Measurements from ENCODE around the gene ZNF76. TPM values are rescaled to one million over a fixed set of nuclear protein-coding genes. Genes with fewer than 3 reads are reported as not detected.

The ZNF76 gene
- total RNA-seq, 2 experiments from 2014 or later: 31.0 to 59.5 TPM

- H3K36me3 ChIP-seq (ENCODE audit: insufficient read depth, low read length): no peaks in the 10 kb centered on the region
- H3K4me2 ChIP-seq (ENCODE audit: low read length): no peak overlapping the region
- CTCF ChIA-PET (ENCODE audit: unreplicated experiment): no interaction called here
- no TSS peak for BruUV-seq (replicated peaks)
- intact Hi-C loops (cut with micrococcal nuclease; ENCODE audit: unreplicated experiment): no loop called here
- no peaks in the 10 kb centered on the region for H3K79me2 ChIP-seq (ENCODE audit: insufficient read depth, low read depth, low read length)
- TF ChIP-seq EZH2phosphoT487 (IDR thresholded peaks at IDR 0.05; ENCODE audit: borderline replicate concordance, low read depth, low read length) (no peak), CTCF (conservative IDR thresholded peaks at IDR 0.05; ENCODE audit: low read length) (no peak)
- no peak overlapping the region for H3K4me3 ChIP-seq (ENCODE audit: low read depth, low read length, poor library complexity, severe bottlenecking)
- H3K9me3 ChIP-seq (ENCODE audit: low read length): no peaks in the 10 kb centered on the region
- H2AFZ ChIP-seq (ENCODE audit: low read length): no peak overlapping the region
- DNase-seq (ENCODE audit: low spot score): no peak
- H3K4me1 ChIP-seq (ENCODE audit: insufficient read depth, low read length, poor library complexity, severe bottlenecking): no peaks in the 10 kb centered on the region
- no peaks in the 10 kb centered on the region for H3K9me2 ChIP-seq (ENCODE audit: insufficient read depth, low read length)
- H3K27ac ChIP-seq (ENCODE audit: low read depth, low read length, poor library complexity, severe bottlenecking): no peak overlapping the region
- POLR2A ChIA-PET: no interaction called here
- no peaks in the 10 kb centered on the region for H4K20me1 ChIP-seq (ENCODE audit: insufficient read depth, low read length)
These were observed 29.0 kb upstream of the ZNF76 start for GRCh38 chr6:35230498-35230897.

- Histone ChIP-seq H3K9me2 (ENCODE audit: insufficient read depth, low read length) (no peaks in the 10 kb centered on the region), H2AFZ (ENCODE audit: low read length) (no peak overlapping the region), H3K9me3 (ENCODE audit: low read length) (no peaks in the 10 kb centered on the region), H3K4me3 (ENCODE audit: low read depth, low read length, poor library complexity, severe bottlenecking) (no peak overlapping the region), H4K20me1 (ENCODE audit: insufficient read depth, low read length) (no peaks in the 10 kb centered on the region), H3K27ac (ENCODE audit: low read depth, low read length, poor library complexity, severe bottlenecking) (no peak overlapping the region), H3K36me3 (ENCODE audit: insufficient read depth, low read length) (no peaks in the 10 kb centered on the region), H3K4me1 (ENCODE audit: insufficient read depth, low read length, poor library complexity, severe bottlenecking) (no peaks in the 10 kb centered on the region), H3K79me2 (ENCODE audit: insufficient read depth, low read depth, low read length) (no peaks in the 10 kb centered on the region), H3K4me2 (ENCODE audit: low read length) (no peak overlapping the region)
- ChIA-PET CTCF (ENCODE audit: unreplicated experiment) (no interaction called here), POLR2A (no interaction called here)
- no peak for DNase-seq (ENCODE audit: low spot score)
- TF ChIP-seq EZH2phosphoT487 (IDR thresholded peaks at IDR 0.05; ENCODE audit: borderline replicate concordance, low read depth, low read length) (no peak), CTCF (conservative IDR thresholded peaks at IDR 0.05; ENCODE audit: low read length) (no peak)
- intact Hi-C loops (cut with micrococcal nuclease; ENCODE audit: unreplicated experiment): no loop called here
- no TSS peak for BruUV-seq (replicated peaks)
These were observed 28.6 kb upstream of the ZNF76 start for GRCh38 chr6:35230950-35231349.

GRCh38 chr6:35231563-35231962, 28.0 kb upstream of the ZNF76 start:
- H3K9me2 ChIP-seq (ENCODE audit: insufficient read depth, low read length): no peaks in the 10 kb centered on the region
- H3K27ac ChIP-seq (ENCODE audit: low read depth, low read length, poor library complexity, severe bottlenecking): no peak overlapping the region
- no TSS peak for BruUV-seq (replicated peaks)
- ChIA-PET POLR2A (interaction anchor here (0.5 kb wide), 1 partner anchor 157 kb away, joined by 3 read pairs; no protein-coding TSS in a partner anchor), CTCF (ENCODE audit: unreplicated experiment) (interaction anchor here (0.6 to 1.0 kb wide), 2 partner anchors 95 to 366 kb away, joined by 4 read pairs; no protein-coding TSS in a partner anchor)
- H3K79me2 ChIP-seq (ENCODE audit: insufficient read depth, low read depth, low read length): no peaks in the 10 kb centered on the region
- TF ChIP-seq CTCF (conservative IDR thresholded peaks at IDR 0.05; ENCODE audit: low read length): no peak
- TF ChIP-seq EZH2phosphoT487 (IDR thresholded peaks at IDR 0.05; ENCODE audit: borderline replicate concordance, low read depth, low read length): no peak
- no peak overlapping the region for H3K4me2 ChIP-seq (ENCODE audit: low read length)
- H3K4me3 ChIP-seq (ENCODE audit: low read depth, low read length, poor library complexity, severe bottlenecking): no peak overlapping the region
- no peaks in the 10 kb centered on the region for H4K20me1 ChIP-seq (ENCODE audit: insufficient read depth, low read length)
- H3K4me1 ChIP-seq (ENCODE audit: insufficient read depth, low read length, poor library complexity, severe bottlenecking): no peaks in the 10 kb centered on the region
- no peaks in the 10 kb centered on the region for H3K9me3 ChIP-seq (ENCODE audit: low read length)
- no peaks in the 10 kb centered on the region for H3K36me3 ChIP-seq (ENCODE audit: insufficient read depth, low read length)
- no peak overlapping the region for H2AFZ ChIP-seq (ENCODE audit: low read length)
- DNase-seq (ENCODE audit: low spot score): no peak
- intact Hi-C loops (cut with micrococcal nuclease; ENCODE audit: unreplicated experiment): no loop called here

All from OCI-LY7 (cell line).